ENCODE measurements around the gene CDK2AP2. TPM values are rescaled to one million over a fixed set of nuclear protein-coding genes. Genes with fewer than 3 reads are reported as not detected.

Gene CDK2AP2
- total and polyA plus RNA-seq, 10 of the 15 experiments (the other 5 are each of a cell fraction or from before 2014, with no cell fraction given): 8.0 to 177 (median 40.9) TPM

GRCh38 chr11:67505605-67506396 is 2.2 kb downstream of the CDK2AP2 start (continued):
- TF ChIP-seq RAD21 (IDR thresholded peaks at IDR 0.05; ENCODE audit: insufficient read depth, low read depth, low read length) (peak; percentile 88), HSF1 (IDR thresholded peaks at IDR 0.05; ENCODE audit: low read depth, low read length) (no peak), MEF2A (IDR thresholded peaks at IDR 0.05; ENCODE audit: insufficient read depth, low read depth, low read length) (peak; percentile 35; the same call in 1 of the 2 replicates), ZNF687 (IDR thresholded peaks at IDR 0.05) (peak; percentile 71), NKRF (conservative IDR thresholded peaks at IDR 0.05) (peak; percentile 43; the same call in 1 of the 2 replicates), CREM (IDR thresholded peaks at IDR 0.05; ENCODE audit: low read depth) (peak; percentile 16; the same call in 1 of the 2 replicates), NBN (IDR thresholded peaks at IDR 0.05) (peak; percentile 68; the same call in 1 of the 2 replicates), MLLT1 (IDR thresholded peaks at IDR 0.05) (peak; percentile 92; the same call in 1 of the 2 replicates), HDGF (IDR thresholded peaks at IDR 0.05) (peak; percentile 99), ZSCAN29 (IDR thresholded peaks at IDR 0.05) (no peak), POLR2A (IDR thresholded peaks at IDR 0.05; ENCODE audit: low read depth, low read length) (peak; percentile 46), ZZZ3 (IDR thresholded peaks at IDR 0.05; ENCODE audit: control insufficient read depth, insufficient read length, low read depth) (no peak), POU2F2 (IDR thresholded peaks at IDR 0.05; ENCODE audit: borderline replicate concordance, low read depth, low read length) (peak; percentile 47; the same call in 1 of the 3 replicates), TCF3 (IDR thresholded peaks at IDR 0.05; ENCODE audit: borderline replicate concordance, insufficient read depth, low read depth, low read length) (0 out of 2 replicates have a peak, but pooled peaks have one; percentile 30), ZNF622 (IDR thresholded peaks at IDR 0.05) (no peak), MXI1 (IDR thresholded peaks at IDR 0.05; ENCODE audit: low read depth, low read length) (peak; percentile 42; the same call in 1 of the 2 replicates), STAT1 (conservative IDR thresholded peaks at IDR 0.05) (0 out of 2 replicates have a peak, but pooled peaks have one; percentile 62), EED (IDR thresholded peaks at IDR 0.05; ENCODE audit: low read depth) (peak; percentile 80), IKZF1 (conservative IDR thresholded peaks at IDR 0.05) (peak; percentile 93), KLF5 (IDR thresholded peaks at IDR 0.05; ENCODE audit: partially characterized antibody) (peak; percentile 38), GATAD2B (conservative IDR thresholded peaks at IDR 0.05; ENCODE audit: low read depth) (peak; percentile 86)

Data from GM12878 (cell line).